Stromal cell of bone marrow (primary cell): ENCODE measurements around the gene STX10.
A peak's percentile ranks its signal among the peaks of the same experiment; 100 is the strongest.

Source experiments
- DNase-seq: peaks from one replicate; pipeline ENCODE4 v3.0.0-alpha.2; 2012; ENCODE audit warnings: low read depth

The STX10 gene

GRCh38 chr19:13119627-13120026 is 30.5 kb downstream of the STX10 start:
- DNase-seq, result no peak

- no peak for DNase-seq
These were observed 31.6 kb downstream of the STX10 start for GRCh38 chr19:13118424-13119193.

GRCh38 chr19:13117772-13118423 is 32.3 kb downstream of the STX10 start, which contains the start of gene NACC1:
NACC1 (plus strand) TSS chr19:13118264; CDS start chr19:13135208, 16,944 bp downstream.
- DNase-seq, result peak; percentile 80

- no peak for DNase-seq
These were observed 32.9 kb downstream of the STX10 start for GRCh38 chr19:13117176-13117771.

- DNase-seq, result peak; percentile 89
These were observed 33.6 kb downstream of the STX10 start, which contains the start of gene TRMT1 for GRCh38 chr19:13116282-13117175. TRMT1 (minus strand) TSS chr19:13116740; CDS start chr19:13116399, 341 bp downstream.

- no peak for DNase-seq
These were observed 34.3 kb downstream of the STX10 start for GRCh38 chr19:13115936-13116281.

GRCh38 chr19:13112555-13112954 is 37.6 kb downstream of the STX10 start:
- DNase-seq, result no peak

GRCh38 chr19:13110099-13110610 is 40.0 kb downstream of the STX10 start:
- DNase-seq, result no peak

GRCh38 chr19:13109361-13110098 is 40.6 kb downstream of the STX10 start:
- DNase-seq, result no peak

GRCh38 chr19:13104848-13105711 is 45.1 kb downstream of the STX10 start:
- DNase-seq, result no peak

- no peak for DNase-seq
These were observed 45.8 kb downstream of the STX10 start for GRCh38 chr19:13104360-13104847.

- no peak for DNase-seq
These were observed 46.4 kb downstream of the STX10 start for GRCh38 chr19:13103581-13104359.

GRCh38 chr19:13102666-13103580 is 47.3 kb downstream of the STX10 start, which contains the start of gene LYL1:
LYL1 (minus strand) TSS chr19:13102858; CDS start chr19:13101171, 1,687 bp downstream.
- DNase-seq, result no peak

- DNase-seq, result no peak
These were observed 47.8 kb downstream of the STX10 start for GRCh38 chr19:13102416-13102665.

- no peak for DNase-seq
These were observed 48.4 kb downstream of the STX10 start for GRCh38 chr19:13101590-13102415.

GRCh38 chr19:13100841-13101589 is 49.2 kb downstream of the STX10 start:
- no peak for DNase-seq
